Erythroblast (primary cell): ENCODE measurements around the gene ZCCHC2.

Experiments
- GATA1 ChIP-seq: IDR thresholded peaks from 2 replicates; pipeline ENCODE4 v1.6.1; 2011; ENCODE audit warnings: low read depth, mild to moderate bottlenecking, control low read depth, low read length, moderate library complexity
- POLR2A ChIP-seq: IDR thresholded peaks from 2 replicates; pipeline ENCODE4 v1.6.1; 2011; ENCODE audit warnings: mild to moderate bottlenecking, low read length

- TF ChIP-seq POLR2A, result no peak
- TF ChIP-seq GATA1, result no peak
Measured at GRCh38 chr18:62556397-62556796, 33.6 kb downstream of the ZCCHC2 start.
